PFSK-1 (cell line): Measurements from ENCODE around the gene CUX1.

ENCODE experiments used
- POLR2AphosphoS5 ChIP-seq: IDR thresholded peaks from 2 replicates; pipeline ENCODE4 v1.6.1; 2012; ENCODE audit warnings: low read depth, mild to moderate bottlenecking, control low read depth, low read length, moderate library complexity
- TAF1 ChIP-seq: IDR thresholded peaks from 2 replicates; pipeline ENCODE4 v1.6.1; 2012; ENCODE audit warnings: low read length, control low read depth, borderline replicate concordance; ENCODE audit not compliant: insufficient read depth

DNA sequence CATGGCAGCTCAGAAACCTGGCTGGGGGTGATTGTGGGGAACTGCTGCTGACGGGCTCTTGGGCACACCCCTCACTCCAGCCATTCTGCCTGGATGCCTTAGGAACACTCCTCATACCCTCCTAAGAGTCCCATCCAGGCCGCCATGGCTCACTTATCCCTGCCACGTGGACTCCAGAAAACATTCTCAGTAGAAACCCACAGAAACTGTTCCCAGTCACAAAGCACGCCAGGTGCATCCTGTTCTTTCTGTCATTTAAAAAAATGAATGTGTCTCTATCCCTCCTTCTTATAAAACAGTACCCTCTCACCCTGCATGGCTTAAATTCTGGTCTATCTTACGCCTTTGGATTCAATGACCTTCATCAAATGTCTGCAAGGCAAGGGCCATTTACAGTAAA lies 177.7 kb downstream of the CUX1 start:
- TF ChIP-seq POLR2AphosphoS5 = no peak
- TF ChIP-seq TAF1 = no peak
